ENCODE measurements around the gene NOA1. TPM values are rescaled to one million over a fixed set of nuclear protein-coding genes. Genes with fewer than 3 reads are reported as not detected.

NOA1 gene
- total and polyA plus RNA-seq, 2 donors from 2014 or later, result 8.7 to 14.2 TPM

GRCh38 chr4:56959100-56959499 is 18.3 kb downstream of the NOA1 start:
- Histone ChIP-seq H3K4me1 (ENCODE audit: control insufficient read depth in 2 of 3, insufficient read depth in 2 of 3, low read depth in 1 of 3, low read length in 3 of 3) (peaks cover 0 to 2% (median 0%) of the 10 kb centered on the region in 3 donors), H3K4me3 (ENCODE audit: low read length in 3 of 3) (no peak overlapping the region), H3K36me3 (ENCODE audit: control insufficient read depth in 2 of 3, insufficient read depth in 3 of 3, low read length in 3 of 3) (peaks cover 0 to 12% (median 0%) of the 10 kb centered on the region in 3 donors), H3K9me3 (ENCODE audit: control insufficient read depth in 2 of 3, insufficient read depth in 1 of 3, low read length in 3 of 3) (no peaks in the 10 kb centered on the region), H3K27me3 (ENCODE audit: control insufficient read depth, insufficient read depth, low read length) (no peaks in the 10 kb centered on the region), H3K9ac (ENCODE audit: low read length in 3 of 3) (no peak overlapping the region), H3K27ac (ENCODE audit: low read depth in 2 of 2, low read length in 2 of 2) (no peak overlapping the region)
- DNase-seq (no peak), FAIRE-seq (no peak)
- TF ChIP-seq CTCF (IDR thresholded peaks at IDR 0.05; ENCODE audit: borderline replicate concordance, extremely low read depth, insufficient read depth), result no peak
- intact Hi-C loops (cut with DNase I), result no loop called here

- DNase-seq (peak; percentile 77 to 94 (median 91)), FAIRE-seq (no peak)
- peaks cover 0 to 8% (median 0%) of the 10 kb centered on the region in 3 donors for H3K36me3 ChIP-seq (ENCODE audit: control insufficient read depth in 2 of 3, insufficient read depth in 3 of 3, low read length in 3 of 3)
- H3K4me3 ChIP-seq (ENCODE audit: low read length in 3 of 3), result peak overlapping the region; percentile 18 to 34 (median 27)
- TF ChIP-seq CTCF (IDR thresholded peaks at IDR 0.05; ENCODE audit: borderline replicate concordance, extremely low read depth, insufficient read depth), result no peak
- H3K9ac ChIP-seq (ENCODE audit: low read length in 3 of 3), result no peak overlapping the region
- no peak overlapping the region for H3K27ac ChIP-seq (ENCODE audit: low read depth in 2 of 2, low read length in 2 of 2)
- H3K9me3 ChIP-seq (ENCODE audit: control insufficient read depth in 2 of 3, insufficient read depth in 1 of 3, low read length in 3 of 3), result no peaks in the 10 kb centered on the region
- H3K27me3 ChIP-seq (ENCODE audit: control insufficient read depth, insufficient read depth, low read length), result no peaks in the 10 kb centered on the region
- intact Hi-C loops (cut with DNase I), result no loop called here
- H3K4me1 ChIP-seq (ENCODE audit: control insufficient read depth in 2 of 3, insufficient read depth in 2 of 3, low read depth in 1 of 3, low read length in 3 of 3), result peaks cover 0 to 2% (median 0%) of the 10 kb centered on the region in 3 donors
Observed at GRCh38 chr4:56958111-56958517, 19.3 kb downstream of the NOA1 start.

- Histone ChIP-seq H3K4me1 (ENCODE audit: control insufficient read depth in 2 of 3, insufficient read depth in 2 of 3, low read depth in 1 of 3, low read length in 3 of 3) (peaks cover 0 to 2% (median 0%) of the 10 kb centered on the region in 3 donors), H3K9ac (ENCODE audit: low read length in 3 of 3) (no peak overlapping the region), H3K27me3 (ENCODE audit: control insufficient read depth, insufficient read depth, low read length) (no peaks in the 10 kb centered on the region), H3K9me3 (ENCODE audit: control insufficient read depth in 2 of 3, insufficient read depth in 1 of 3, low read length in 3 of 3) (no peaks in the 10 kb centered on the region), H3K4me3 (ENCODE audit: low read length in 3 of 3) (no peak overlapping the region), H3K27ac (ENCODE audit: low read depth in 2 of 2, low read length in 2 of 2) (no peak overlapping the region), H3K36me3 (ENCODE audit: control insufficient read depth in 2 of 3, insufficient read depth in 3 of 3, low read length in 3 of 3) (no peaks in the 10 kb centered on the region)
- DNase-seq, result no peak
- intact Hi-C loops (cut with DNase I), result no loop called here
- TF ChIP-seq CTCF (IDR thresholded peaks at IDR 0.05; ENCODE audit: borderline replicate concordance, extremely low read depth, insufficient read depth), result no peak
- FAIRE-seq, result no peak
Observed at GRCh38 chr4:56953680-56954520, 23.5 kb downstream of the NOA1 start.
